GM10248 (cell line): ENCODE data around the gene AP2A2.
A peak's percentile ranks its signal among the peaks of the same experiment; 100 is the strongest.

Source experiments
- CTCF ChIA-PET: fragments of 300-600 bp; sonication (Branson Sonifier 250); formaldehyde crosslinking; extraction: SDS; loops from one replicate; lab custom pipeline; 2021; ENCODE audit warnings: antibody characterized with exemption; lab: Yijun Ruan, JAX
- POLR2A ChIA-PET: fragments of 350-650 bp; sonication (Branson Sonifier 250); formaldehyde crosslinking; extraction: SDS; loops from one replicate; lab custom pipeline; 2020; ENCODE audit warnings: antibody characterized with exemption; lab: Yijun Ruan, JAX
- DNase-seq: peaks from one replicate; pipeline ENCODE4 v3.0.0; 2012; ENCODE audit errors: extremely low spot score
- TF ChIP-seq, protein P1 (sequence below): IDR thresholded peaks from 2 replicates; pipeline ENCODE4 v1.5.1; 2012; ENCODE audit warnings: mild to moderate bottlenecking, low read depth; ENCODE audit errors: extremely low read depth, missing control alignments, control extremely low read depth

The AP2A2 gene

DNA sequence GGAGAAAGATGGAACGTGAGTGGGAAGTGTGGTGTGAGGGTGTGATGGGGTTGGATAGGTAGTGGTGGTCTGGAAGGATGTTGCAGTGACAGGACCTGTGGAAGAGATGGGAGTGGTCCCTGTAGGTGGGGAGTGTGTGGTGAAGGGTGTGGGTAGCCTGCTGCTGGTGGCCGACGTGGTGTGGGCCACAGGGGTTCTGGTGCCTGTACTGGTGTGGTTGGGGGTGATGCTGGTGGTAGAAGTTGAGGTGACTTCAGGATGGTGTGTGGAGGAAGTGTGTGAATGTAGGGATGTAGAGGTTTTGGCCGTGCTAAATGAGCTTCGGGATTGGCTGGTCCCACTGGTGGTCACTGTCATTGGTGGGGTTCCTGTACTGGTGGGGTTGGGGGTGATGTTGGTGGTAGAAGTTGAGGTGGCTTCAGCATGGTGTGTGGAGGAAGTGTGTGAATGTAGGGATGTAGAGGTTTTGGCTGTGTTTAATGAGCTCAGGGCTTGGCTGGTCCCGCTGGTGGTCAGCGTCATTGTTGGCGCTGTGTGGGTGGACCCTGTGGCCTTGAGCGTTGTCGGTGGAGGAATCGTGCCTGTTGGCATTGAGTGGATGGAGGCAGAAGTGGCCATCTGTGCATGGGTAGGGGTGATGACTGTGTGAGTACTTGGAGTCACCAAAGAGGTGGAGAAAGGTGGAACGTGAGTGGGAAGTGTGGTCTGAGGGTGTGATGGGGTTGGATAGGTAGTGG, 91.8 kb downstream of the AP2A2 start:
- TF ChIP-seq, protein P1, sequence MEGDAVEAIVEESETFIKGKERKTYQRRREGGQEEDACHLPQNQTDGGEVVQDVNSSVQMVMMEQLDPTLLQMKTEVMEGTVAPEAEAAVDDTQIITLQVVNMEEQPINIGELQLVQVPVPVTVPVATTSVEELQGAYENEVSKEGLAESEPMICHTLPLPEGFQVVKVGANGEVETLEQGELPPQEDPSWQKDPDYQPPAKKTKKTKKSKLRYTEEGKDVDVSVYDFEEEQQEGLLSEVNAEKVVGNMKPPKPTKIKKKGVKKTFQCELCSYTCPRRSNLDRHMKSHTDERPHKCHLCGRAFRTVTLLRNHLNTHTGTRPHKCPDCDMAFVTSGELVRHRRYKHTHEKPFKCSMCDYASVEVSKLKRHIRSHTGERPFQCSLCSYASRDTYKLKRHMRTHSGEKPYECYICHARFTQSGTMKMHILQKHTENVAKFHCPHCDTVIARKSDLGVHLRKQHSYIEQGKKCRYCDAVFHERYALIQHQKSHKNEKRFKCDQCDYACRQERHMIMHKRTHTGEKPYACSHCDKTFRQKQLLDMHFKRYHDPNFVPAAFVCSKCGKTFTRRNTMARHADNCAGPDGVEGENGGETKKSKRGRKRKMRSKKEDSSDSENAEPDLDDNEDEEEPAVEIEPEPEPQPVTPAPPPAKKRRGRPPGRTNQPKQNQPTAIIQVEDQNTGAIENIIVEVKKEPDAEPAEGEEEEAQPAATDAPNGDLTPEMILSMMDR, result no peak
- ChIA-PET CTCF (interaction anchor here (1.2 kb wide), 1 partner anchor 25 kb away, joined by 3 read pairs; no protein-coding TSS in a partner anchor), POLR2A (no interaction called here)
- DNase-seq, result peak; percentile 60

DNA sequence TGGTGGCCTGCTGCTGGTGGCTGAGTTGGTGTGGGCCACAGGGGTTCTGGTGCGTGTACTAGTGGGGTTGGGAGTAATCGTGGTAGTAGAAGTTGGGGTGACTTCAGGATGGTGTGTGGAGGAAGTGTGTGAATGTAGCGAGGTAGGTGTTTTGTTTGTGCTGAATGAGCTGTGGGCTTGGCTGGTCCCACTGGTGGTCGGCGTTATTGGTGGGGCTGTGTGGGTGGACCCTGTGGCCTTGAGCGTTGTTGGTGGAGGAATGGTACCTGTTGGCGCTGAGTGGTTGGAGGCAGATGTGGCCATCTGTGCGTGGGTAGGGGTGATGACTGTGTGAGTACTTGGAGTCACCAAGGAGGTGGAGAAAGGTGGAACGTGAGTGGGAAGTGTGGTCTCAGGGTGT, 92.4 kb downstream of the AP2A2 start:
- TF ChIP-seq, protein P1, result no peak
- CTCF ChIA-PET, result interaction anchor here (1.2 kb wide), 1 partner anchor 25 kb away, joined by 3 read pairs; no protein-coding TSS in a partner anchor
- no peak for DNase-seq
- POLR2A ChIA-PET, result no interaction called here

GRCh38 chr11:1019321-1019910, 93.7 kb downstream of the AP2A2 start:
- TF ChIP-seq, protein P1, result no peak
- no peak for DNase-seq
- POLR2A ChIA-PET, result no interaction called here
- CTCF ChIA-PET, result no interaction called here

DNA sequence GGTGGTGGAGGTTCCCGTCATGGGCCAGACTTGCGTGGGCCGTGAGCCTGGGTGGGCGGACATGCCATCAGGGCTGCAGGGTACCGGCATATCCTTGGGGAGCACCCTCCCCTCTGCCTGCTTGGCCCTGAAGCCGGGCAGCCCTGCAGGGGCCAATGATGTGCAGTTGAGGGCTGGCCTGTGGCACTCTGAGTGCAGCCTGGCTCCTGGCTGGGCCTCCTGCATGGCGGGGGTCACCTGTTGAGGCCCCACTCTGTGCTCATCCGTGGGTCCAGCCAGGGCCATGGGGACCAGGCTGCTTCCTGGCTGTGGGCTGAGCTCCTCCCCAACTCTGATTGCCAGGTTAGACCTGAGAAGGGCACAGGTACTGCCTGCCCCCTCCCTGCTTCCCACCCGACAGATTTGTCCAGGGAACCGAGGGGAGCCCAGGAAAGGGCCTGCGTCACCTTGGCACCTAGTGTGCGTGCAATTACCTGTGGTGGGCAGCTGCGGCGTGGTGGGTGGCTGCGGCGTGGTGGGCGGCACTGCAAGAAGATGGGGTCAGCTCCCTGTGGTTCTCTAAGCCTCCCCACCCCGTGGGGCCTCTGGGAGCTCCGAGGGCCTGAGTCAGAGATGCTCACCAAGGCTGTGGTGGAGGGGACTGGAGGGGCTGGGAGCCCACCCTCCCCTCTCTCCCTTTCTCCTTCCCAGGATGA, 94.7 kb downstream of the AP2A2 start:
- no peak for DNase-seq
- POLR2A ChIA-PET, result no interaction called here
- CTCF ChIA-PET, result interaction anchor here (1.3 kb wide), 1 partner anchor 172 kb away, joined by 3 read pairs; no protein-coding TSS in a partner anchor
- TF ChIP-seq, protein P1, result no peak

DNA sequence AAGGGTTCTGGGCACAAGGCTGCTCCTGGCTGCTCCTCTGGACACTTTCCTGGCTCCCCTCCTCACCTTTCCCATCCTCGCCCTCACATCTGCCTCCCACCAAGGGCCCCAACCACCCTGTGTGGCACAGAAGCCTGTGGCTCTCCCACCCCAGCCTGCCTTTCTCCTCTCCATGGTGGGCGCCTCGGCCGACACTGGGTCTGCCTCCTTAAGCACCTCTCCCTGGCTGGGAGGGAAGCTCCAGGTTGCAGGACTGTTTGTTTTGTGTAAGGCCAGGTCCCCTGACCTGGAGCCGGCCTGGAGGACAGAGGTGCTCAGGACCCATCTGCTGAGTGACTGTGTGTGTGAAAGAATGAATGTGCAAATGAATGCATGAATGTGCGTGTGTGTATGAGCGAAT, 96.7 kb downstream of the AP2A2 start:
- TF ChIP-seq, protein P1, result no peak
- ChIA-PET POLR2A (no interaction called here), CTCF (no interaction called here)
- no peak for DNase-seq
